Panc1 (cell line): ENCODE results near the gene TWIST2.

Experiments
- POLR2AphosphoS5 ChIP-seq: IDR thresholded peaks from 2 replicates; pipeline ENCODE4 v1.6.1; 2012; ENCODE audit warnings: mild to moderate bottlenecking, low read depth, low read length, moderate library complexity
- SIN3A ChIP-seq: IDR thresholded peaks from 2 replicates; pipeline ENCODE4 v1.6.1; 2012; ENCODE audit warnings: low read depth, mild to moderate bottlenecking, low read length, moderate library complexity, borderline replicate concordance; ENCODE audit not compliant: insufficient read depth
- TF ChIP-seq, protein P1 (sequence below): fragments of 450-650 bp; IDR thresholded peaks from 2 replicates; pipeline ENCODE4 v1.5.1; 2017; ENCODE audit warnings: mild to moderate bottlenecking

DNA sequence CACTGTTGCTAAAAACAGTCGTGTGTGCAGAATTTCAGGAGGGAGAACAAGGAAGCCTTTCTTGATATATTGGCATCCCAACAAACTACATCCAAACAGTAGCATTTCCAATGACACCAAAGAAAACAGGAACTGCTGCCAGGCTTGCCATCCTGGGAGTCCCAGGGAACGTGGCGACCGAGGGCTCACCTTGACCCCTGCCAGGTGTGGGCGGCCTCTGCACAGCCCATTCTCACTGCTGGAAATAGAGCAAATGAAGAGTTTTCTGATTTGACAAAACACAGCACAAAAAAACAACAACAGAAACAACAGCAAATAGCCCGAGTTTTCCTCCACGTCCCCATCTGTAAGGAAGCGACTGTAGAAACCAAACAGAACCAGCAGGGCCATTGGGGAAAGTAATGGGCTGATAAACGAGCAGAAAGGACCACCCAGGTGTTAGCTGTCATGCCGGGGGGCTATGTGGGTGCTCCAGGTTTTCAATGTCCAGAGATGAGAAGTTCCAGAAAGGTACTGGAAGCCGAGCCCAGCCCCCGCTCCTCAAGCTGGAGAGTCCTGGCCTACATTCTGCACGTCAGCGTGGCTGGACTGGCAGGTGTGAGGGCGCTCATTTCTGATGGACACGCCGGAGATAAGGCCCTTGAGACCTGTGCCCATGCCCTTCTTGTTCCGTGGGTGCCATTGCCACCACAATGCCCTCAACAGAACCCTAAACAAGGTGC is 80.8 kb downstream of the TWIST2 start:
- TF ChIP-seq, protein P1, sequence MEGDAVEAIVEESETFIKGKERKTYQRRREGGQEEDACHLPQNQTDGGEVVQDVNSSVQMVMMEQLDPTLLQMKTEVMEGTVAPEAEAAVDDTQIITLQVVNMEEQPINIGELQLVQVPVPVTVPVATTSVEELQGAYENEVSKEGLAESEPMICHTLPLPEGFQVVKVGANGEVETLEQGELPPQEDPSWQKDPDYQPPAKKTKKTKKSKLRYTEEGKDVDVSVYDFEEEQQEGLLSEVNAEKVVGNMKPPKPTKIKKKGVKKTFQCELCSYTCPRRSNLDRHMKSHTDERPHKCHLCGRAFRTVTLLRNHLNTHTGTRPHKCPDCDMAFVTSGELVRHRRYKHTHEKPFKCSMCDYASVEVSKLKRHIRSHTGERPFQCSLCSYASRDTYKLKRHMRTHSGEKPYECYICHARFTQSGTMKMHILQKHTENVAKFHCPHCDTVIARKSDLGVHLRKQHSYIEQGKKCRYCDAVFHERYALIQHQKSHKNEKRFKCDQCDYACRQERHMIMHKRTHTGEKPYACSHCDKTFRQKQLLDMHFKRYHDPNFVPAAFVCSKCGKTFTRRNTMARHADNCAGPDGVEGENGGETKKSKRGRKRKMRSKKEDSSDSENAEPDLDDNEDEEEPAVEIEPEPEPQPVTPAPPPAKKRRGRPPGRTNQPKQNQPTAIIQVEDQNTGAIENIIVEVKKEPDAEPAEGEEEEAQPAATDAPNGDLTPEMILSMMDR: no peak
- TF ChIP-seq POLR2AphosphoS5 (no peak), SIN3A (no peak)
